HG03342 (cell line): ENCODE data around the gene TAS2R10.

Experiments used
- ATAC-seq: cut with Tn5 transposase; IDR thresholded peaks from one replicate; pipeline ENCODE4 v1.9.1; 2021; ENCODE audit warnings: mild to moderate bottlenecking, moderate library complexity; ENCODE audit not compliant: unreplicated experiment

TAS2R10 gene

GRCh38 chr12:10783252-10783651, 42.9 kb downstream of the TAS2R10 start:
- no peak for ATAC-seq

DNA sequence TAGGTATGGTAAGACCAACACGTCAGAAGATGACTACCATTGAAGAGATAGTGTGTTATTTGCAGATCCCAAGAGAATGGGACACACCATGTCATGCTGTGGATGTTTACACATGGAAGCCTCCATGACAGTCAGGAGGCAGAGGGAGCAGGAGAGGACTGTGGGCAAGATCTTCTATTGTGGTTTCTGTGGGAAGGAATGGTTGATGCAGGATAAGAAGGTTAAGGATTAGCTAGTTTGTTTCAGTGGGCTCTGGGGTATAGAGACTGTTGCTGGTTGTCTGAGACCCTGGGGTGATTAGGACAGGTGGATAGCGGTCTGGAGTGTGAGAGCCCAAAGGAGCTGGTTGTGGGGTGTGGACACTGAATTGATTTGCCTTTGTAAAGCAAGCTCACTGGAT, 47.1 kb downstream of the TAS2R10 start:
- ATAC-seq, result no peak
